Right cardiac atrium (tissue), 5 donors: ENCODE results near the gene SLC7A5. TPM values are rescaled to one million over a fixed set of nuclear protein-coding genes. Genes with fewer than 3 reads are reported as not detected.

Experiments used
- ATAC-seq, 2 donors: fragments of 200-7000 bp; cut with Tn5 transposase; one replicate each; pipeline versions ENCODE4 v1.8.0 to v1.9.1; 2020; ENCODE audit warnings: moderate library complexity in 2 of 2, mild to moderate bottlenecking in 1 of 2
- DNase-seq, 3 donors: peaks; one replicate each; pipeline ENCODE4 v3.0.0-alpha.2; 2020
- H3K27ac ChIP-seq: one replicate; pipeline ENCODE4 v1.5.1; 2013; ENCODE audit warnings: mild to moderate bottlenecking, low read length, control low read depth, moderate library complexity
- H3K27me3 ChIP-seq: one replicate; pipeline ENCODE4 v1.6.1; 2013; ENCODE audit not compliant: control insufficient read depth, insufficient read depth
- H3K4me1 ChIP-seq: one replicate; pipeline ENCODE4 v1.6.1; 2013; ENCODE audit warnings: low read length; ENCODE audit not compliant: control insufficient read depth, insufficient read depth
- H3K4me3 ChIP-seq: one replicate; pipeline ENCODE4 v1.5.1; 2013; ENCODE audit warnings: low read length, control low read depth
- H3K9me3 ChIP-seq: one replicate; pipeline ENCODE4 v1.6.1; 2013; ENCODE audit warnings: low read length; ENCODE audit not compliant: control insufficient read depth
- WGBS: extraction: QIAGEN DNeasy Blood & Tissue Kit; methylation state at CpG from one replicate; pipeline ENCODE4 v1.1.7; 2013; 5-methylcytosine and 5-hydroxymethylcytosine counted together
- intact Hi-C, 4 donors: fragments of 100-400 bp; cut with DNase I; formaldehyde crosslinking; loops; one replicate each; pipeline versions ENCODE4 v1.11.0 to v1.14.0; 2022 to 2023
- polyA plus RNA-seq: library from polyadenylated mRNA; stranded (reverse); fragments of 200-250 nt; gene quantifications from one replicate; pipeline ENCODE4 v1.2.3, GENCODE V29; 2013
- total RNA-seq, 4 donors: library from RNA; stranded (reverse); fragmentation: NEBNext Ultra II Directional; extraction: Animal tissue kit (Norgen Biotek cat#: 25700); gene quantifications; one replicate each; pipeline ENCODE4 v1.2.1, GENCODE V29; 2021
- donor health status: healthy with polysubstance abuse.
- donor health status: DM: no; HTN: yes; CAD: no.
- donor health status: DM: no; HTN: no; CAD: no.
- donor health status: DM: no; HTN: yes; CAD: no; lungs with severe emphysema.
- donor health status: DM: yes; HTN: yes; CAD: no.

Gene SLC7A5
- total and polyA plus RNA-seq, 5 donors: 6.6 to 23.3 (median 11.4) TPM

DNA sequence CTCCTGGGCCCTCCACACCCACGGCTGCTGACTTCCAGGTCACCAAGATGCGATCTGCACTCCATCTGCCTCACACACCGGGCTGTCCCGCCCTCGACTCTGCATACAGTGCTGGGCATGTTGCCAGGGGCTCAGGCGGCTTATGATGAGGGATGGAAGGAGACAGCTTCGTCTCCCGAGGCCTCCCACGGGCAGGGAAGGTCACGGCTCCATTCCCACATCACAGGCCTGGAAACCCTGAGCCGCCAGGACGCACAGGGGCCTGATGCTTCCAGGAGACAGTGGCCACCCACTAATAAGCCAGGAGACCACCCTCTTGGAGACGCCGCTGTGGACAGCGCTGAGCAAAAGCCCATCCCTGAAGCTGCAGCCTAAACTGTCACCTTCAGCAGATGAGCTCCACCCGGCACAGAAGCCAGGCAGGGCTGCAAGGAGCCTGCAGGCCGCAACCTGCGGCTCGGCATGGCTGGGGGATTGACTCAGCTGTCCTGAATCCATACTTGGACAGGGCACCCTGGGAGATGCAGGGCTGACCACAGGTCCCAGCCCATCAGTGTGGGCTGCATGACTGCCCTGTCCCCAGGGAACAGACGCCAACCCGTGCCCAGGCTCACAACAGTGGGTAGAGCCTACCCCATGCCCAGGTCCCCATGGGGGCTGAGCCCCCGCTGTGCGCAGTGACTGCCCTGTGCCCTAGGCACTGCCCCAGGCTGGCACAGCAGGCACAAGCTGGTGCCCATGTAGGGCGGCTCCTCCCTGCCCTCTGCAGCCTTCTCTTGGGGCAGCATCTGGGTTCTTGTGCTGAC, 34.4 kb downstream of the SLC7A5 start:
- intact Hi-C loops: no loop called here
- H3K4me3 ChIP-seq: no peak overlapping the region
- no peak for ATAC-seq
- WGBS: 64% methylated on average over 24 of the region's 24 CpGs
- no peaks in the 10 kb centered on the region for H3K27me3 ChIP-seq
- H3K9me3 ChIP-seq: no peaks in the 10 kb centered on the region
- DNase-seq: peak; percentile 63 to 82 (median 81)
- peaks cover 2% of the 10 kb centered on the region for H3K4me1 ChIP-seq
- H3K27ac ChIP-seq: no peak overlapping the region

DNA sequence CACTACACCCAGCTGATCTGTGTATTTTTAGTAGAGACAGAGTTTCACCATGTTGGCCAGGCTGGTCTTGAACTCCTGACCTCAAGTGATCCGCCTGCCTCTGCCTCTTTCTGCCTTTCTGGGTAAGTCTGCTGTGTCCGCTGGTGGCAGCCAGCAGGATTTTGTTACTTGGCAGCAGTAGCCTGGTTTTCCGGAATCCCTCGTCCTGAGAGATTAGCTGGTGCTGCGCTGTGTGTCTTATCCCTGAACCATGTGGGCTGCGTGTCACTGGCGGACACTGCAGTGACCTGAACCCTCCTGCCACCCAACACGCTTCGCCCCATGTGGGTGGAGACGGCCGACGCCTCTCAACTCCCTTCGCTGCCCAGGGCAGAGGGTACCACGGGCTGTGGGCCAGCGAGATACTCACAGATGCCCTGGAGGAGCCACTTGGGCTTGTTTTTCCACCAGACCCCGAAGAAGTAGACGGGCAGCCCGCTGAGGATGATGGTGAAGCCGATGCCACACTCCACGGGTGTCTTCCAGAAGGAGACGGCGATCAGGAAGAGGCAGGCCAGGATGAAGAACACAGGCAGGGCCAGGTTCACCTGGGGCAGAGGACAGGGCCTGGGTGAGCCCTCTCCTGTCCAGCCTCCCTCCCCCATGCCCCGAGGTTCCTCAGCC, 35.2 kb downstream of the SLC7A5 start:
- peaks cover 2% of the 10 kb centered on the region for H3K4me1 ChIP-seq
- intact Hi-C loops: no loop called here
- H3K27me3 ChIP-seq: no peaks in the 10 kb centered on the region
- WGBS: 73% methylated on average over 23 of the region's 23 CpGs
- DNase-seq (peak in 1 of 3 donors; percentile 50), ATAC-seq (no peak)
- no peaks in the 10 kb centered on the region for H3K9me3 ChIP-seq
- H3K4me3 ChIP-seq: no peak overlapping the region
- H3K27ac ChIP-seq: no peak overlapping the region

DNA sequence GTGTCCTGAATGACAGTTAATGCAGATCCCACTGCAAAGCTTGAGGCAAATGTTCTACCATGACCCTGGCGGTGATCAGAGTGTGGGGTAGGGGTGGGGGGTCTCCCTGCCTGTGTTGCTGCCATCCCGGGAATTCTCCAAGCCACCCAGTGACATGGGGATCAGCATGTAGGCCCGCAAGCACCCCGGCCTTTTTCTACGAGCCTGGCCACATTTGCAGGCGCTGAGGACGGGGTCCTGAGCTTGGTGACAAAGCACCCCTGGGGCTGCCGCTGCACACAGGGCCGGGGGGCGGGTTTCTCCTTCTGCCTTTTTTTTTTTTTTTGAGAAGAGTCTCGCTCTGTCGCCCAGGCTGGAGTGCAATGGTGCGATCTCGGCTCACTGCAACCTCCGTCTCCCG, 35.8 kb downstream of the SLC7A5 start:
- intact Hi-C loops: no loop called here
- Histone ChIP-seq H3K4me1 (peaks cover 2% of the 10 kb centered on the region), H3K4me3 (no peak overlapping the region), H3K27ac (no peak overlapping the region), H3K27me3 (no peaks in the 10 kb centered on the region), H3K9me3 (no peaks in the 10 kb centered on the region)
- 95% methylated on average over 16 of the region's 16 CpGs for WGBS
- ATAC-seq: no peak
- peak in 1 of 3 donors; percentile 11 for DNase-seq

DNA sequence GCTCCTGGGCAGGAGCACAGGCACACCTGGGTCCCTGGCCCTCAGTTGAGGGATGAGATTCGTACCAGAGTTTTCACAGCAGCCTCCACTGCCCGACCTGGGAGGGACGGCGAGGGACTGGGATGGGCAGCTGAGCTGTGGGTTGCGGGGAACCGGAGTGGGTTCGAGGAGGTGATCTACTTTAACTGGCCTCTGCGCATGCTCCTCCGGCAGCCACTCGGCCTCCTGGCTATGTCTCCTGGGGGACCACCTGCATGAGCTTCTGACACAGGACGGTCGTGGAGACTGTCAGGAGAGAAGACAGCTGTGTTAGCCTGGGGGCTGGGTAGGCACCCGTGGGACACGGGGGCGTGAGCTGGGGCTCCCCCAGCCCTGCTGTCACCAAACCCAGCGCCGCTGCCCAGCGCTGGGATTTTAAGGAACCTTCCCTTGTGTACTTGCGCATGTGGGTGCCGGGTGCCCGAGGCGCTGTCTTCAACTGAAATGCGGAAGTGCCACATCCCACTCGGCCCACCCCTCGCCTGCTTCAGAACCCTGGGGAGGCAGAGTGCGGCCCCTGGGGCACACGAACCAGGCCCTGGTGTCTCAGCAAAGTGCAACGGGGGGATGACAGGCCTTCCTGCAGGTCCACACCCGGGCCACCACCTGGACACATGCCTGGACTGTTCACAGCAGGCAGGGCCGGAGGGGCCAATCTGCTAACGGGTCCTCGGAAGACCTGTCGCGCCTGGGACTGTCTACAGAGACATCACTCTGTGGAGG, 36.4 kb downstream of the SLC7A5 start:
- 92% methylated on average over 34 of the region's 34 CpGs for WGBS
- no peak overlapping the region for H3K27ac ChIP-seq
- H3K9me3 ChIP-seq: no peaks in the 10 kb centered on the region
- ATAC-seq (no peak), DNase-seq (peak in 1 of 3 donors; percentile 54)
- no peak overlapping the region for H3K4me3 ChIP-seq
- no peaks in the 10 kb centered on the region for H3K27me3 ChIP-seq
- intact Hi-C loops: no loop called here
- H3K4me1 ChIP-seq: peaks cover 2% of the 10 kb centered on the region

DNA sequence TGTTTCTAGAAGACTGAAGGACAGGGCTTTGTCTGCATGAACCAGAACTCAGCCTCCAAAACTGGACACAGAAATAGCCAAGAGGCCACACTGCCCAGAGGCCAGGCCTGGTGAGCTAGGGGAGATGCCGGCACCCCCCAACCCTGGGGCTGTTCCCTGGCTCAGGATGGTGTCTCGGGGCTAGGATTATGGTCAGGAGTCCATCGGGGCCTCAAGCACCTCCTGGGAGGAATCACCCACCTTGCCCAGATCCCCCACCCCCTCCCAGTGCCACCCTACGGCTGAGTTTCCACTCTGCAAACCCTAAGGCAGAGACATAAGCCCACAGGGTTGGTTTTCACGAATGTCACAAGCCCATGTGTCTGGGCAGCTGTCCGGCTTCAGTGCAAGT, 37.2 kb downstream of the SLC7A5 start:
- Histone ChIP-seq H3K9me3 (no peaks in the 10 kb centered on the region), H3K4me3 (no peak overlapping the region), H3K27ac (no peak overlapping the region), H3K27me3 (no peaks in the 10 kb centered on the region), H3K4me1 (peaks cover 2% of the 10 kb centered on the region)
- intact Hi-C loops: no loop called here
- 88% methylated on average over 6 of the region's 6 CpGs for WGBS
- no peak for DNase-seq
- no peak for ATAC-seq

DNA sequence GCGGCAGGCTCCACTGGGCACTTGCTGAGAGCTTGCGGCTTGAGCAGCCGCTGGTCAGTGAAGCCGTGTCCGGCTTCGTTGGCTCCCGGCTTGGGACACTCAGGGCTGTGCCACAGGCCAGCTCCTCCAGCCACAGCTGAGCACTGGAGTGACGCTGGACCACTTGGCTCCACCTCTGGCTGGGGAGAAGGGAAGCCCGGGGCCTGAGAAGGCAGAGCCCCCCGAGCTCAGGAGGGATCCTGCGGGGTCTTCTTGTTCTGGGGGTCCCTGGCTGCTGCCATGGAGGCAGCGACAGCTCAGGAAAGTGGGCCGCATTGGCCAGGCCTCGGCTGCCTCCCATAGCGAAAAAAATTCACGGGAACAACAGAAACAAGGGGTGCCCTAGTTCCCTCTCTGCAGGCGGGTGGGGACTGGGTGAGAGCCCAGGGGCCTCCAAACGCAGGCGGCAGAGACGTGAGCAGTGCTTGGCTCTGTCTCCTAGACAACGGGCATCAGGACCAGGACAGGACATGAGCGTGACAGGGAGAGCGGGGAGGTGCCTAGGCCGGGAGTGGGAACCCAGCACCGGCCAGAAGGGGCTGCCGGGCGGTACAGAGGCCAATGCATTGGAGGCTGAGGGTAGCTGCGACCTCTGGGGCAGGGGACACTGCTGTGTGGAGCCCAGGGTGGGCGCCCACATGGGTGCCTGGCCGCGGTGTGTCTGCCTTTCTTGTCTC, 37.7 kb downstream of the SLC7A5 start:
- Histone ChIP-seq H3K4me1 (peaks cover 2% of the 10 kb centered on the region), H3K27ac (no peak overlapping the region), H3K9me3 (no peaks in the 10 kb centered on the region), H3K4me3 (no peak overlapping the region), H3K27me3 (no peaks in the 10 kb centered on the region)
- intact Hi-C loops: no loop called here
- WGBS: 93% methylated on average over 31 of the region's 31 CpGs
- DNase-seq: no peak
- ATAC-seq: no peak

DNA sequence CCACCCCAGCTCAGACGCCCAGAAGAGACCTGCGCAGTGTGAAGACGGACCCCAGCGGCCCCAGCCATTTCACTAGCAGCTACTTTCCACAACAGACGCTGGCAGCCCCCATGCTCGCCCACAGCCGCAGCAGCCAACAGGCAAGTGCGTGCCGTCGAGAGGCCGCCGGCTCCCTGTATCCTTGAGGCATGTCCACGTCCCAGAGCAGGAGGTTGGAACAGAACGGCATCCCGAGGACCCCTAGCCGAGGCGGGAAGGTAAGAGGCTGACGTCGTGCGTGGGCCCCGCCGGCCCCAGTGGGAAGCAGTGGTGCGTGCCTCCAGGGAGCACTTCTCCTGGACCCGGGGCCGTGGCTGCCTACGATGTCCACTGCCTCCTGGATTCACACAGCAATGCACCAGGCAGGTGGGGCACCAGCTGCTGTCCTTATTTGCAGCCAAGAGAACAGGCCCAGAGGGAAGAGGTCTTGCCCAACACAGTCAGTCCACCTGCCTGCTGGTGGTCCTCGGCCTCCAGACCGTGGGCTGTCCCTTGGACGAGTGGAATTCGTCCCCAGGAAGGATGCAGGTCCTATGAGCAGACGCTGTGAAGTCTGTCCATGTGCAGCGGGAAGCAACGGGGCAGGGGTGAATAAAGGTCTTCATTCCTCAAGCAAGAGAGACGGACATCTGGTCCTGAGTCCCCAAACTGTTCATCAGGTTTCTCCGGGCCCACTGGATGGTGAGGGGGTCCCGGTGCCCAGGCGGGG, 38.5 kb downstream of the SLC7A5 start:
- H3K27me3 ChIP-seq: no peaks in the 10 kb centered on the region
- H3K4me3 ChIP-seq: no peak overlapping the region
- H3K4me1 ChIP-seq: peaks cover 2% of the 10 kb centered on the region
- no peaks in the 10 kb centered on the region for H3K9me3 ChIP-seq
- intact Hi-C loops: no loop called here
- ATAC-seq: no peak
- H3K27ac ChIP-seq: no peak overlapping the region
- DNase-seq: no peak
- 90% methylated on average over 37 of the region's 37 CpGs for WGBS

DNA sequence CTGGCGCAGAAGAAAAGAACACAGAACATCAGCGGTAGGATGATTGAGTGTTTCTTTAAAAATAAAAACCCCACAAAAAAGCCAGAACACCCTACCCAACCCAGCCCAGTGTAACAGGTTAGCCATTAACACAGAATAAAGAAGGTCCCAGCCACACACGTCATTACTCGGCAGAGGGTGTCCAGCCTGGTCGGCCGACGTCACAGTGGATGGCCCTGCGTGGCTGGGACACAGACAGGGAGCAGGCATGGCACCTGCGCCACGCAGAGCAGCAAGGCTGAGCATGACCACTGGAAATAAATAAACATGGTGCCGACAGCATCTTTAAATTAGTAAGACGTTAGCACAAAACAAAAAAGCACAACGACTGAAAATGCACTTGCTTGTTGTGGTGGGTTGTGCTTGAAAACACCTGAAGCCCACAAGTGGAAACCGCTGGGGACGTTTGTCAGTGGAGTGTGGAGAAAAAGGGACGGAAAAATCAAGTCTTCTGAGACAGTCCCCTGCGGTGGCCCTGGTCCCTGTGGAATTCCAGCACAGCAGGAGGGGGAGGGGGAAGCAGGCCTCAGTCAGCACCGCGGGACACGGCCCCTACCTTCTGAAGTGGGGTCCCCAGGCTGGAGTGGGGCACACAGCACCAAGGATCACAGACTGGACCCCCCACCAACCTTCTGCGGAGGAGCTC, 39.2 kb downstream of the SLC7A5 start:
- Histone ChIP-seq H3K27me3 (no peaks in the 10 kb centered on the region), H3K9me3 (no peaks in the 10 kb centered on the region), H3K4me1 (peaks cover 2% of the 10 kb centered on the region), H3K4me3 (no peak overlapping the region), H3K27ac (no peak overlapping the region)
- no peak for ATAC-seq
- DNase-seq: no peak
- 90% methylated on average over 21 of the region's 21 CpGs for WGBS
- intact Hi-C loops: no loop called here

DNA sequence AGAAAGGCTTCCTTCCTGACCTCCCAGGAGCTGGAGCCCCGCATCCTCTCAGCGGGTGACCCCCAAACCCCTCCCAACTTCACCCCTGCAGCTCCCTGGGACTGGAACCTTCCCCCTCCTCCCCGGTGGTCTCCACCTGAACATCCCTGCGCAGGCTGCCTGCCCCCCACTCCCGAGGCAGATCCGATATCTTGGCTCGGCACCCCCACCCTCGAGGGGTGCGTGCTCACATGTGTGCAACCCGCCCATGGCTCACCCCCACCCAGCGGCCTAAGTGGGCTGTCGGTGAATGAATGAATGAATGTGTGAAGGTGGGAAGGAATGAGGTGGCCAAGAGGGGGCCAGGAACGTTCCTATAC, 39.7 kb downstream of the SLC7A5 start:
- no peaks in the 10 kb centered on the region for H3K9me3 ChIP-seq
- intact Hi-C loops: no loop called here
- H3K4me3 ChIP-seq: no peak overlapping the region
- H3K27me3 ChIP-seq: no peaks in the 10 kb centered on the region
- WGBS: 89% methylated on average over 13 of the region's 13 CpGs
- H3K4me1 ChIP-seq: peaks cover 2% of the 10 kb centered on the region
- H3K27ac ChIP-seq: no peak overlapping the region
- ATAC-seq (no peak), DNase-seq (no peak)
